Liver (tissue), 9 donors: ENCODE results near the gene SYK. TPM values are rescaled to one million over a fixed set of nuclear protein-coding genes. Genes with fewer than 3 reads are reported as not detected.

Experiments used
- DNase-seq: peaks from one replicate; pipeline ENCODE4 v3.0.0-alpha.2; 2017; ENCODE audit warnings: low spot score
- H3K27ac ChIP-seq, 2 donors: one replicate each; pipeline ENCODE4 v1.7.0; 2013; ENCODE audit warnings: inconsistent platforms in 2 of 2, low read length in 2 of 2, control low read depth in 1 of 2, low read depth in 1 of 2, mild to moderate bottlenecking in 1 of 2
- H3K27me3 ChIP-seq, 4 donors: one replicate each; pipeline versions ENCODE4 v1.6.1 to v1.7.0; 2013; ENCODE audit warnings: low read length in 3 of 4, inconsistent platforms in 1 of 4, mild to moderate bottlenecking in 1 of 4, moderate library complexity in 1 of 4; ENCODE audit not compliant: control insufficient read depth in 4 of 4, insufficient read depth in 4 of 4
- H3K36me3 ChIP-seq, 4 donors: one replicate each; pipeline versions ENCODE4 v1.6.1 to v1.7.0; 2013; ENCODE audit warnings: low read length in 3 of 4, mild to moderate bottlenecking in 3 of 4, low read depth in 1 of 4, moderate library complexity in 1 of 4; ENCODE audit not compliant: control insufficient read depth in 4 of 4, insufficient read depth in 3 of 4
- H3K4me1 ChIP-seq, 4 donors: one replicate each; pipeline versions ENCODE4 v1.6.1 to v1.7.0; 2013; ENCODE audit warnings: low read length in 3 of 4, mild to moderate bottlenecking in 3 of 4, moderate library complexity in 1 of 4; ENCODE audit not compliant: control insufficient read depth in 4 of 4, insufficient read depth in 4 of 4
- H3K4me3 ChIP-seq, 3 donors: one replicate each; pipeline versions ENCODE4 v1.6.1 to v1.7.0; 2013; ENCODE audit warnings: low read length in 3 of 3, control low read depth in 1 of 3, low read depth in 1 of 3, mild to moderate bottlenecking in 1 of 3
- H3K9ac ChIP-seq, 2 donors: one replicate each; pipeline ENCODE4 v1.7.0; 2013; ENCODE audit warnings: low read length in 2 of 2, mild to moderate bottlenecking in 2 of 2, moderate library complexity in 2 of 2, control low read depth in 1 of 2, low read depth in 1 of 2
- H3K9me3 ChIP-seq, 4 donors: one replicate each; pipeline versions ENCODE4 v1.6.1 to v1.7.0; 2013; ENCODE audit warnings: low read length in 3 of 4; ENCODE audit not compliant: control insufficient read depth in 4 of 4
- CTCF ChIP-seq: fragments of 150-350 bp; IDR thresholded peaks from 2 replicates; pipeline ENCODE4 v1.5.1; 2017; ENCODE audit warnings: improper control_type of control experiment, low read depth, low read length; ENCODE audit not compliant: missing input control
- EGR1 ChIP-seq, 2 donors: IDR thresholded peaks; 2 replicates each; pipeline ENCODE4 v1.6.1; 2016 to 2018; ENCODE audit warnings: antibody characterized with exemption in 2 of 2, low read depth in 2 of 2
- FOXA1 ChIP-seq: IDR thresholded peaks from 2 replicates; pipeline ENCODE4 v1.6.1; 2016; ENCODE audit warnings: antibody characterized with exemption
- FOXA2 ChIP-seq: IDR thresholded peaks from 2 replicates; pipeline ENCODE4 v1.6.1; 2016; ENCODE audit warnings: antibody characterized with exemption
- HNF4A ChIP-seq, 2 donors: conservative IDR thresholded peaks; 2 replicates each; pipeline ENCODE4 v1.6.1; 2016; ENCODE audit warnings: antibody characterized with exemption in 2 of 2, mild to moderate bottlenecking in 2 of 2
- HNF4G ChIP-seq: IDR thresholded peaks from 2 replicates; pipeline ENCODE4 v1.6.1; 2016; ENCODE audit warnings: antibody characterized with exemption
- RAD21 ChIP-seq, 2 donors: IDR thresholded peaks; 2 replicates each; pipeline ENCODE4 v1.6.1; 2016; ENCODE audit warnings: antibody characterized with exemption in 2 of 2, mild to moderate bottlenecking in 2 of 2
- REST ChIP-seq: IDR thresholded peaks from 2 replicates; pipeline ENCODE4 v1.6.1; 2016; ENCODE audit warnings: antibody characterized with exemption, mild to moderate bottlenecking
- SP1 ChIP-seq: IDR thresholded peaks from 2 replicates; pipeline ENCODE4 v1.6.1; 2018; ENCODE audit warnings: antibody characterized with exemption, mild to moderate bottlenecking
- TAF1 ChIP-seq: conservative IDR thresholded peaks from 2 replicates; pipeline ENCODE4 v1.6.1; 2016; ENCODE audit warnings: antibody characterized with exemption, mild to moderate bottlenecking
- YY1 ChIP-seq: IDR thresholded peaks from 2 replicates; pipeline ENCODE4 v1.6.1; 2016; ENCODE audit warnings: antibody characterized with exemption, mild to moderate bottlenecking
- ZBTB33 ChIP-seq: IDR thresholded peaks from 2 replicates; pipeline ENCODE4 v1.6.1; 2016; ENCODE audit warnings: antibody characterized with exemption
- WGBS: extraction: QIAGEN DNeasy Blood & Tissue Kit; methylation state at CpG from one replicate; pipeline ENCODE4 v1.1.7; 2013; 5-methylcytosine and 5-hydroxymethylcytosine counted together
- polyA plus RNA-seq, 2 donors: library from polyadenylated mRNA; stranded (reverse) in 1 of 2; unstranded in 1 of 2; fragments of 200-250 nt in 1 of 2; fragments of >200 nt in 1 of 2; fragmentation: Nextera tagmentation in 1 of 2; extraction: Ambion mirVana in 1 of 2; gene quantifications; one replicate each; pipeline versions ENCODE4 v1.2.1 to v1.2.3, GENCODE V29; 2013 to 2015
- total RNA-seq, 2 donors: library from RNA; depleted of rRNA; stranded (reverse); fragments of >200 nt; gene quantifications; one replicate each; pipeline ENCODE4 v1.2.3, GENCODE V29; 2014
- donor health status: healthy.
- donor health status: healthy.
- donor health status: healthy.
- donor health status: healthy.
- donor health status: healthy.

SYK gene
- total and polyA plus RNA-seq, 4 donors = 2.0 to 15.4 (median 4.1) TPM

- TF ChIP-seq TAF1 (no peak), YY1 (no peak), SP1 (no peak)
Observed at GRCh38 chr9:90892918-90893317, 91.3 kb downstream of the SYK start (continued).

- no peak overlapping the region for H3K4me3 ChIP-seq
- no peak overlapping the region for H3K9ac ChIP-seq
- no peaks in the 10 kb centered on the region for H3K27me3 ChIP-seq
- no peak overlapping the region for H3K27ac ChIP-seq
- TF ChIP-seq EGR1 (IDR thresholded peaks at IDR 0.05; ENCODE audit: low read depth in 2 of 2) (no peak), HNF4A (conservative IDR thresholded peaks at IDR 0.05) (no peak), FOXA1 (no peak), ZBTB33 (no peak), REST (no peak), HNF4G (no peak)
- DNase-seq = no peak
- H3K36me3 ChIP-seq = no peaks in the 10 kb centered on the region
- no peaks in the 10 kb centered on the region for H3K9me3 ChIP-seq
- WGBS = 87% methylated on average over 4 of the region's 4 CpGs
- H3K4me1 ChIP-seq = no peaks in the 10 kb centered on the region
Observed at GRCh38 chr9:90893706-90894105, 92.1 kb downstream of the SYK start.

GRCh38 chr9:90894986-90895687 is 93.5 kb downstream of the SYK start:
- WGBS = 83% methylated on average over 16 of the region's 16 CpGs
- Histone ChIP-seq H3K4me1 (no peaks in the 10 kb centered on the region), H3K27ac (no peak overlapping the region), H3K4me3 (no peak overlapping the region), H3K9ac (no peak overlapping the region), H3K9me3 (no peaks in the 10 kb centered on the region), H3K36me3 (no peaks in the 10 kb centered on the region), H3K27me3 (no peaks in the 10 kb centered on the region)
- TF ChIP-seq FOXA2 = no peak
- peak; percentile 28 for TF ChIP-seq CTCF
- TF ChIP-seq RAD21 (IDR thresholded peaks at IDR 0.05) = peak in 1 of 2 donors; percentile 46
- no peak for DNase-seq
